Retinal pigment epithelial cell (primary cell): ENCODE data around the gene TDRD9.

Source experiments
- DNase-seq: peaks from one replicate; pipeline ENCODE4 v3.0.0-alpha.2; 2010; ENCODE audit warnings: low read depth
- H3K4me3 ChIP-seq: 2 replicates; pipeline ENCODE4 v1.5.1; 2011; ENCODE audit warnings: mild to moderate bottlenecking, low read length, control low read depth, moderate library complexity
- TF ChIP-seq, protein P1 (sequence below): conservative IDR thresholded peaks from 2 replicates; pipeline ENCODE4 v1.5.1; 2011; ENCODE audit warnings: low read depth, low read length, control low read depth, inconsistent platforms

TDRD9 gene

DNA sequence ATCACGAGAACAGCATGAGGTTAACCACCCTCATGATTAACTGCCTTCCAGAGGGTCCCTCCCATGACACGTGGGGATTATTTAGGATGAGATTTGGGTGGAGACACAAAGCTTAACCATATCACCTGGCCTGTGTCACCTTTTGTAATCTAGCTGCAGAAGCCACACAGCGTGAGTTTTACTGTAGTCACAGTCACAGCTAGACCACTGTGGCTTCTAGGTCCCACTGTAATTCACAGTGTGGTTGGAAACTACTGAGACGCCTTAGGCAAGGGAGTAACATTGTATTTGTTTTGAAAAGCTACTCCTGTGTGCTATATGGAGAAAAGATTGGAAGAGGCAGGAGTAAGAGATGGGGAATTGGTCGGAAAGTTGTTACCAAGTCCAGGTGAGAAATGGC lies 111.0 kb downstream of the TDRD9 start:
- H3K4me3 ChIP-seq: no peak overlapping the region
- TF ChIP-seq, protein P1, sequence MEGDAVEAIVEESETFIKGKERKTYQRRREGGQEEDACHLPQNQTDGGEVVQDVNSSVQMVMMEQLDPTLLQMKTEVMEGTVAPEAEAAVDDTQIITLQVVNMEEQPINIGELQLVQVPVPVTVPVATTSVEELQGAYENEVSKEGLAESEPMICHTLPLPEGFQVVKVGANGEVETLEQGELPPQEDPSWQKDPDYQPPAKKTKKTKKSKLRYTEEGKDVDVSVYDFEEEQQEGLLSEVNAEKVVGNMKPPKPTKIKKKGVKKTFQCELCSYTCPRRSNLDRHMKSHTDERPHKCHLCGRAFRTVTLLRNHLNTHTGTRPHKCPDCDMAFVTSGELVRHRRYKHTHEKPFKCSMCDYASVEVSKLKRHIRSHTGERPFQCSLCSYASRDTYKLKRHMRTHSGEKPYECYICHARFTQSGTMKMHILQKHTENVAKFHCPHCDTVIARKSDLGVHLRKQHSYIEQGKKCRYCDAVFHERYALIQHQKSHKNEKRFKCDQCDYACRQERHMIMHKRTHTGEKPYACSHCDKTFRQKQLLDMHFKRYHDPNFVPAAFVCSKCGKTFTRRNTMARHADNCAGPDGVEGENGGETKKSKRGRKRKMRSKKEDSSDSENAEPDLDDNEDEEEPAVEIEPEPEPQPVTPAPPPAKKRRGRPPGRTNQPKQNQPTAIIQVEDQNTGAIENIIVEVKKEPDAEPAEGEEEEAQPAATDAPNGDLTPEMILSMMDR: no peak
- DNase-seq: no peak

DNA sequence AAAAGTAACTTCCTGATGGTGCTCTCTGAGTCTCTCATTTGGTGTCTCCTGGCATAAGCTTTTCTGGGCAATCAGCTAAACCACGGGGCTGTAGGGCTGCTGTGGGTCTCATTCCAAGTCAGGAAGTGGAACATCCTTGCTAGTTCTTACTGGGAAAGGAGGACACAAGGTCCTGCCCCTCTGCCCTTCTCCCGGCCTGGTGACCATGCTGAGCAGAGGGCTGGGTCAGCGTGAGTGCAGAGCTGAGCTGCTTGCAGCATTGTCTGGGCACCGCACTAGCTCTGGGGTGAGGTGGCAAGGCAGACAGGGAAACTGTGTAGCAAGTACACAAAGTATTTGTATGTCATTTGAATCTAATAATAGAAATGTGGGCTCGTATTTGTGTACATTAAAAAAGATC lies 112.3 kb downstream of the TDRD9 start:
- DNase-seq: no peak
- TF ChIP-seq, protein P1: no peak
- H3K4me3 ChIP-seq: no peak overlapping the region

DNA sequence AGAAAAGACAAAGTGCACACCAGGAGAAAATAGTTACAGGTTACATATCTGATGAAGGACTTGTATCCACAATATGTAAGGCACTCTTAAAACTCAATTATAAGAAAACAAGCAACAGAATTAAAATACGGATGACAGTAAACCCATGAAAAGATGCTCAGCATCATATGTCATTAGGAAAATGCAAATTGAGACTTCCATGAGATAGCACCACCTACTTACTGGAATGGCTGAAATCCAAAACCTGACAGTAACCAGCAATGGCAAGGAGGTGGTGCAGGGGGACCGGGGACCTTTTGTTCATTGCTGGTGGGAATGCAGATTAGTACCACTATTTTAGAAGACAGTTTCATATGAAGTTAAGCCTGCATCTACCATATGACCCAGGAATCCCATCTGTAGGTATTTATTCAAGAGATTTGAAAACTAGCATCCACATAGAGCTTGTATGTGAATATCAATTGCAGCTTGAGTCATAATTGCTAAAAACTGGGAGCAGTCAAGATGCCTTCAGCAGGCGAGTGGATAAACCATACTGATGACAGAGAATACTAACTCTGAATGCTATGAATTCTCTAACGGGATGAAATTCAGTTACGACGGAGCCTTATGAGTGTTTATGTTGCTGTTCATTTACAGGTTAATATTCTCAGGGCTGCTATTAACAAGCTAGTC lies 113.3 kb downstream of the TDRD9 start:
- TF ChIP-seq, protein P1: no peak
- no peak for DNase-seq
- no peak overlapping the region for H3K4me3 ChIP-seq

DNA sequence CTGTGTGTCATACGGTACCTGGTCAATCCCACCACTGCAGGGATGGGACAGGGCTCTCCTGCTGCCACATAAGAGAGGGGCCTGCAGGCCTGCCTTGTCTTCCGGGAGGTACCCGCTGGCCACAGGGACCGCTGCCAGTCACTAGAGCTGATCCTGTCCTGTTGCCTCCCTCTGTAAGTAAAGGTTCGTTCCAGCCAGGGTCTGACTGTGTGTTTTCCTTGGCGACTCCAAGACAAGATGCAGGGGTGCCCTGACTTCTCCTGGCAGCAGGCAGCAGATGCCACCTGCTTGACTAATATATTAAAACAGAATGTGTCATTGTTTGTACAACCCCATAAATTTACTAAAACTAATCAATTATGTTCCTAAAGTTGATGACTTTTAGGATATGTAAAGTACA lies 115.8 kb downstream of the TDRD9 start:
- DNase-seq: no peak
- no peak overlapping the region for H3K4me3 ChIP-seq
- TF ChIP-seq, protein P1: no peak

DNA sequence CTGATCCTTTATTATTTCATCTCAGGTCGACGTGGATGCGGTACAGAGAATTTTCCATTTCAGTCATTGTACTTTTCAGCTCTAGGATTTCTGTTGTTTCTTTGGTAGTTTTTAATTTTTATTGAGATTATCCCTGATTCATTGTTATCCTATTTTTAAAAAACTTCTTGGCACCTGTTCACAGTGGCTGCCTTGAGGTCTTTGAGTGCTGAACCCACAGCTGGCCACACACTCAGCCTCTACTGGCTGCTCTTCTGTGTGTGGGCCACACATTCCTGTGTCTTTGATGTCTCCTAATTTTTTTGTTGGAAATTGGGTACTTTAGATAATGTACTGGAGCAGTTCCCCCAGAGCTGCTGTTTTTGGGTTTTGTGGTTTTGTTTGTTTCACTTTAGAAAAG lies 119.5 kb downstream of the TDRD9 start:
- TF ChIP-seq, protein P1: no peak
- no peak for DNase-seq
- H3K4me3 ChIP-seq: no peak overlapping the region

DNA sequence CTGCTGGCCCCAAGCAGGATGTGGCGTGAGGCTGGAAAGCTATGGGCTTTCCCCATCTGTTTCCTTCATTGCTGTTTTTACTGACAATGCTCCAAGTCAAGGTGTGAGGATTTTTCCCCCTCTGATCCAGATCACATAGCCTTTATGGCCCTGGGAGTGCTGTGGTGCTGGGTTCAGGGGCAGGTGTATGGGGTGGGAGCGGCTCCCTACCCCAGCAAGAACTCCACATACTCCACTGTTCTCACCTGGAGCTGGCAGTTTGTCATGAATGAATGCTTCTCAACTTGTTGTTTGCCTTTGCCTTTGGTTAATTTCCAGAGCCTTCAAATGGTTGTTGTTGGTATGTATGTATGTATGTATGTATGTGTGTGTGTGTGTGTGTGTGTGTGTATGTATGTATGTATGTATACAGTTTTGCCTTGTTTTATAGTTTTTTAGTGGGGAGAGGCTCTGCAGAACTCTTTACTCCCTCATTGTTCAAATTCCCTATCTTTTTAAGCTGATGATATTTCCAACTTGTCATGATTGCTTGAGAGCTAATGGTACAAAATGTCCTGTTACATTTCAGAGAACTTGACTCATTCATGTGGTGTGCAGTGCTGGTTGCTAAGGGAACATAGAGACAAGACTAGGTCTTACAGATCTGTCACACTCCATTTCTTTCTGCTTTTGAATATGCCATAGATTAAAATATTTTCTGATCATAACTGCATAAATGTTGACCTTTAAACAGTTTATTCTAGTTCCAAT lies 120.7 kb downstream of the TDRD9 start:
- TF ChIP-seq, protein P1: no peak
- DNase-seq: peak; percentile 41
- no peak overlapping the region for H3K4me3 ChIP-seq
